ENCODE data around the gene GSTM5. TPM values are rescaled to one million over a fixed set of nuclear protein-coding genes. Genes with fewer than 3 reads are reported as not detected.

Gene GSTM5
- total and polyA plus RNA-seq, 2 donors (not counting 3 experiments of a cell fraction or from before 2014, with no cell fraction given) = 0.25 to 1.6 TPM

DNA sequence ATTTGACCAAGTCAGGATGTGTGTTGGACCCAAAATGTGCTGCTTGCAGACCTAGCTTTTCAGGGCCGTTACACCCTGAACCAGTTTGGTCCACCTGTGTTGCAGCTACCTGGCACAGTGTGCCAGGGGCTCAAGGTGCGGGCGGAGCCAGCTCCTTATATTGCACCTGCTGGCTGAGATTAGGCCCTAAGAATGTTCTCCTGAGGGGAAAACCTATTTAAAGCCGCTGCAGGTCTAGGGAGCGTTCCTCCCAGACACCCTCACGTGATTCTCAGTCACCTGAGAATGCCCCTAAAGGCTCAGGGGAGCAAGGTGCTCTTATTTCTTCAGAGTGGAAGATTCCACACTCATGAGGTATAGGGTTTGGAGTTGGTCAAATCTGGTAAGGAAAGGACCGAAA, 16.8 kb downstream of the GSTM5 start:
- TF ChIP-seq, protein P1, sequence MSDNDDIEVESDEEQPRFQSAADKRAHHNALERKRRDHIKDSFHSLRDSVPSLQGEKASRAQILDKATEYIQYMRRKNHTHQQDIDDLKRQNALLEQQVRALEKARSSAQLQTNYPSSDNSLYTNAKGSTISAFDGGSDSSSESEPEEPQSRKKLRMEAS (IDR thresholded peaks at IDR 0.05; ENCODE audit: insufficient read depth, insufficient read length) = no peak
- TF ChIP-seq MYC (IDR thresholded peaks at IDR 0.05; ENCODE audit: low read depth, low read length) = no peak
- TF ChIP-seq EZH2 (IDR thresholded peaks at IDR 0.05; ENCODE audit: borderline replicate concordance, low read depth, low read length, severe bottlenecking) = no peak
- TF ChIP-seq POLR2A (IDR thresholded peaks at IDR 0.05; ENCODE audit: low read depth, low read length) = no peak
- TF ChIP-seq POLR2AphosphoS5 (IDR thresholded peaks at IDR 0.05; ENCODE audit: insufficient read depth, low read depth, low read length) = no peak
- no peak for TF ChIP-seq FOS (IDR thresholded peaks at IDR 0.05; ENCODE audit: borderline replicate concordance, insufficient read depth, low read length)
- TF ChIP-seq, protein P2, sequence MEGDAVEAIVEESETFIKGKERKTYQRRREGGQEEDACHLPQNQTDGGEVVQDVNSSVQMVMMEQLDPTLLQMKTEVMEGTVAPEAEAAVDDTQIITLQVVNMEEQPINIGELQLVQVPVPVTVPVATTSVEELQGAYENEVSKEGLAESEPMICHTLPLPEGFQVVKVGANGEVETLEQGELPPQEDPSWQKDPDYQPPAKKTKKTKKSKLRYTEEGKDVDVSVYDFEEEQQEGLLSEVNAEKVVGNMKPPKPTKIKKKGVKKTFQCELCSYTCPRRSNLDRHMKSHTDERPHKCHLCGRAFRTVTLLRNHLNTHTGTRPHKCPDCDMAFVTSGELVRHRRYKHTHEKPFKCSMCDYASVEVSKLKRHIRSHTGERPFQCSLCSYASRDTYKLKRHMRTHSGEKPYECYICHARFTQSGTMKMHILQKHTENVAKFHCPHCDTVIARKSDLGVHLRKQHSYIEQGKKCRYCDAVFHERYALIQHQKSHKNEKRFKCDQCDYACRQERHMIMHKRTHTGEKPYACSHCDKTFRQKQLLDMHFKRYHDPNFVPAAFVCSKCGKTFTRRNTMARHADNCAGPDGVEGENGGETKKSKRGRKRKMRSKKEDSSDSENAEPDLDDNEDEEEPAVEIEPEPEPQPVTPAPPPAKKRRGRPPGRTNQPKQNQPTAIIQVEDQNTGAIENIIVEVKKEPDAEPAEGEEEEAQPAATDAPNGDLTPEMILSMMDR (IDR thresholded peaks at IDR 0.05; ENCODE audit: extremely low read depth in 1 of 2, insufficient read depth in 1 of 2, low read depth in 1 of 2, low read length in 2 of 2) = no peak
- no peak for TF ChIP-seq JUN (IDR thresholded peaks at IDR 0.05; ENCODE audit: borderline replicate concordance, insufficient read depth, insufficient read length, low read depth)
- no peak for TF ChIP-seq GATA2 (IDR thresholded peaks at IDR 0.05; ENCODE audit: insufficient read depth, insufficient read length, low read depth, low read length)
- FAIRE-seq = no peak
- Histone ChIP-seq H3K27me3 (ENCODE audit: control insufficient read depth in 2 of 2, insufficient read depth in 2 of 2, low read length in 2 of 2) (peaks cover 9 to 21% of the 10 kb centered on the region in 2 experiments), H3K4me1 (ENCODE audit: control insufficient read depth, extremely low read depth, insufficient read depth, low read length) (no peaks in the 10 kb centered on the region), H3K9me3 (replicated peaks; ENCODE audit: control insufficient read depth, insufficient read depth, low read length) (no peaks in the 10 kb centered on the region), H2AFZ (ENCODE audit: low read depth, low read length) (no peak overlapping the region), H3K4me3 (replicated peaks in 1 of 3; ENCODE audit: insufficient read depth in 1 of 3, low read depth in 1 of 3, low read length in 3 of 3) (no peak overlapping the region), H4K20me1 (replicated peaks; ENCODE audit: control insufficient read depth, extremely low read depth, insufficient read depth, low read length) (no peaks in the 10 kb centered on the region), H3K4me2 (ENCODE audit: insufficient read depth, low read length) (no peak overlapping the region), H3K27ac (ENCODE audit: insufficient read depth, low read depth, low read length) (no peak overlapping the region), H3K9me1 (replicated peaks; ENCODE audit: control insufficient read depth, extremely low read depth, insufficient read depth, low read length) (no peaks in the 10 kb centered on the region), H3K79me2 (ENCODE audit: control insufficient read depth, insufficient read depth, low read length) (no peaks in the 10 kb centered on the region), H3K36me3 (ENCODE audit: control insufficient read depth in 2 of 2, extremely low read depth in 1 of 2, insufficient read depth in 2 of 2, low read length in 2 of 2) (no peaks in the 10 kb centered on the region), H3K9ac (replicated peaks; ENCODE audit: extremely low read depth, insufficient read depth, low read length) (no peak overlapping the region)
- BruUV-seq (replicated peaks) = no TSS peak
- POLR2A ChIA-PET = no interaction called here
- CTCF ChIA-PET = interaction anchor here (1.4 to 2.7 kb wide), 2 partner anchors 11 to 89 kb away, joined by 4 to 6 read pairs; no protein-coding TSS in a partner anchor
- no peak for DNase-seq (ENCODE audit: low read depth, low spot score)
- dilution Hi-C loops (cut with MboI; ENCODE audit: extremely low pct_ligation_motif_present, low sequenced_read_pairs) (no loop called here), intact Hi-C loops (cut with micrococcal nuclease) (no loop called here)
